Esophagus (tissue), 2 donors: ENCODE data around the gene TMED1. TPM values are rescaled to one million over a fixed set of nuclear protein-coding genes. Genes with fewer than 3 reads are reported as not detected.

ENCODE experiments used
- H3K27ac ChIP-seq, 2 donors: one replicate each; pipeline ENCODE4 v1.5.1; 2013; ENCODE audit warnings: low read depth in 2 of 2, mild to moderate bottlenecking in 2 of 2, inconsistent platforms in 1 of 2, low read length in 1 of 2, moderate library complexity in 1 of 2
- H3K27me3 ChIP-seq, 2 donors: one replicate each; pipeline ENCODE4 v1.6.1; 2013; ENCODE audit warnings: low read length in 2 of 2, control low read depth in 1 of 2, mild to moderate bottlenecking in 1 of 2; ENCODE audit not compliant: insufficient read depth in 2 of 2, control insufficient read depth in 1 of 2
- H3K36me3 ChIP-seq, 2 donors: one replicate each; pipeline ENCODE4 v1.6.1; 2013; ENCODE audit warnings: low read length in 1 of 2; ENCODE audit not compliant: control insufficient read depth in 2 of 2, insufficient read depth in 2 of 2
- H3K4me1 ChIP-seq, 2 donors: one replicate each; pipeline ENCODE4 v1.6.1; 2013; ENCODE audit warnings: low read length in 1 of 2; ENCODE audit not compliant: control insufficient read depth in 2 of 2, insufficient read depth in 2 of 2
- H3K4me3 ChIP-seq, 2 donors: one replicate each; pipeline ENCODE4 v1.5.1; 2013; ENCODE audit warnings: low read length in 2 of 2, mild to moderate bottlenecking in 2 of 2, low read depth in 1 of 2, moderate library complexity in 1 of 2
- H3K9me3 ChIP-seq, 2 donors: one replicate each; pipeline ENCODE4 v1.6.1; 2013; ENCODE audit warnings: mild to moderate bottlenecking in 2 of 2, low read depth in 1 of 2, low read length in 1 of 2, moderate library complexity in 1 of 2; ENCODE audit not compliant: control insufficient read depth in 2 of 2, insufficient read depth in 1 of 2
- WGBS, 2 donors: extraction: QIAGEN DNeasy Blood & Tissue Kit; methylation state at CpG; one replicate each; pipeline ENCODE4 v1.1.7; 2013; 5-methylcytosine and 5-hydroxymethylcytosine counted together
- polyA plus RNA-seq, 2 donors: library from polyadenylated mRNA; stranded (reverse); fragments of 200-250 nt; gene quantifications; one replicate each; pipeline ENCODE4 v1.2.3, GENCODE V29; 2013
- donor health status: healthy with polysubstance abuse.
- donor health status: Bipolar disorder and iron deficiency.

Gene TMED1
- polyA plus RNA-seq, 2 donors, result 9.9 to 20.4 TPM

DNA sequence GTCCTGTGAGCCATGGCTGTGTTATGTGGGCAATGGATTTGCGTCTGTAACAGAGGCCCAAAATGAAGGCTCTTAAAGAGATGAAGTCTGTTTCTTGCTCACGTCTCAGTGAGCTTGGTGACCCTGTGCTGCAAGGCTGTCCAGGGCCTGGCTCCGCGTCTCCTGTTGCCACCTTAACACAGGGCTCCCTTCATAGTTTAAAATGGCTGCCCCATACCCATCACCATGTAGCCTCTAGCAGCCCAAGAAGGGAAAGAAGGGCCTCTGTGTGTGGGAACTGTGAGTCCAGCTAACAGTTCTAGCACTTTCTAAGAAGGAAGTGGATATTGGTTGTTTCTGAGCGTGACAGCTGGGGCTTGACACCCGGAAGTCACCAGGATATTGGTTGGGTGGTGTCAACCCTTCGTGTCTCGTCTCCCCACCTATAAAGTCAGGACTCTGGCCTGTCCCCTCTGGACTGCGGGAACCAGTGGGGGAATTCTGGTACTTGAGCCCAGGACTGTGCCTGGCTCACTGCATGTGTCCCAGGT, 20.9 kb downstream of the TMED1 start:
- 91 to 95% methylated on average over 9 of the region's 9 CpGs for WGBS, 2 donors
- no peak overlapping the region for H3K4me3 ChIP-seq
- H3K36me3 ChIP-seq, result peaks cover 0 to 55% of the 10 kb centered on the region in 2 donors
- H3K9me3 ChIP-seq, result no peaks in the 10 kb centered on the region
- H3K27me3 ChIP-seq, result no peaks in the 10 kb centered on the region
- no peak overlapping the region for H3K27ac ChIP-seq
- H3K4me1 ChIP-seq, result peaks cover 0 to 3% of the 10 kb centered on the region in 2 donors

- Histone ChIP-seq H3K36me3 (peaks cover 3 to 49% of the 10 kb centered on the region in 2 donors), H3K4me1 (peaks cover 2 to 10% of the 10 kb centered on the region in 2 donors), H3K9me3 (no peaks in the 10 kb centered on the region), H3K27ac (no peak overlapping the region), H3K4me3 (no peak overlapping the region), H3K27me3 (no peaks in the 10 kb centered on the region)
- WGBS, 2 donors, result 67 to 72% methylated on average over 9 of the region's 9 CpGs
Measured at GRCh38 chr19:10812902-10813404, 23.1 kb downstream of the TMED1 start.

GRCh38 chr19:10812196-10812595, 23.8 kb downstream of the TMED1 start:
- Histone ChIP-seq H3K9me3 (no peaks in the 10 kb centered on the region), H3K27me3 (no peaks in the 10 kb centered on the region), H3K4me3 (no peak overlapping the region), H3K36me3 (peaks cover 3 to 49% of the 10 kb centered on the region in 2 donors), H3K4me1 (peaks cover 2 to 10% of the 10 kb centered on the region in 2 donors), H3K27ac (no peak overlapping the region)
- WGBS, 2 donors, result 95 to 96% methylated on average over 19 of the region's 19 CpGs

- H3K4me3 ChIP-seq, result no peak overlapping the region
- H3K9me3 ChIP-seq, result no peaks in the 10 kb centered on the region
- H3K27ac ChIP-seq, result no peak overlapping the region
- WGBS, 2 donors, result 89 to 92% methylated on average over 17 of the region's 17 CpGs
- H3K4me1 ChIP-seq, result peaks cover 2 to 10% of the 10 kb centered on the region in 2 donors
- no peaks in the 10 kb centered on the region for H3K27me3 ChIP-seq
- peaks cover 3 to 46% of the 10 kb centered on the region in 2 donors for H3K36me3 ChIP-seq
Measured at GRCh38 chr19:10811391-10812111, 24.5 kb downstream of the TMED1 start.

DNA sequence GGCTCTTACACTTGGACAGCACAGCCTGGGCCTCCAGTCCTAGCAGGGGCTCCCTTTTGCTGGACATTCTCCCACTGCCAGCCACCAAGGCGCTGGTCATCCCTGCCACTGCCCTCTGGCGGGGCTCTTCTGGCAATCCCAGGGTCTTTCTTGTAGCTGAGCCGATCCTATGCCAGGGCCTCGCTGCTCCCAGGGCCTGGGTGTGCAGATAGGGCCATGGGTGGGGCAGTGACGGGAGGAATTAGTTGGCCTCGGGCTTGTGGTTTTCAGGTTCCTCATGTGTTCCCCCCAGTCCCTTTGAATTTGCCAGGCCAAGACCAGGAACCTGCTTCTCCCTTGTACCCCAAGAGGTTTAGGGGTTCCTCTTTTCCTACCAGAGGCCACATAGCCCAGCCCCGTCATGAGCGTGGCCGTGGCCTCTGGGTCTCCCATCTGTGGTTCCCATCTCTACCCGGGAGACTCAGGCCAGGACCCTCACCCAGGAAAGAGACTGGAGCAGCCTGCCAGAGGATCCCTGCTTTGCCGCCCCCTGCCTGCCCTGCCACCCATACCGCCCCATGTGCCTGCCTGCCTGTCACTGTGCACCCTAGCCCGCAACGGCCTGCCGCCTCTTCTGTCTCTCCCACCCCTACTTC, 26.2 kb downstream of the TMED1 start:
- 85 to 86% methylated on average over 15 of the region's 15 CpGs for WGBS, 2 donors
- Histone ChIP-seq H3K27ac (peak overlapping the region; percentile 79 to 88), H3K9me3 (no peaks in the 10 kb centered on the region), H3K36me3 (peaks cover 3 to 46% of the 10 kb centered on the region in 2 donors), H3K27me3 (no peaks in the 10 kb centered on the region), H3K4me3 (no peak overlapping the region), H3K4me1 (peaks cover 2 to 10% of the 10 kb centered on the region in 2 donors)

- no peaks in the 10 kb centered on the region for H3K9me3 ChIP-seq
- peaks cover 2 to 10% of the 10 kb centered on the region in 2 donors for H3K4me1 ChIP-seq
- no peaks in the 10 kb centered on the region for H3K27me3 ChIP-seq
- H3K4me3 ChIP-seq, result no peak overlapping the region
- peaks cover 3 to 48% of the 10 kb centered on the region in 2 donors for H3K36me3 ChIP-seq
- peak overlapping the region; percentile 79 to 88 for H3K27ac ChIP-seq
- WGBS, 2 donors, result 60 to 64% methylated on average over 10 of the region's 10 CpGs
Measured at GRCh38 chr19:10808937-10809649, 26.9 kb downstream of the TMED1 start.

GRCh38 chr19:10805758-10806247, 30.2 kb downstream of the TMED1 start:
- Histone ChIP-seq H3K27ac (no peak overlapping the region), H3K27me3 (no peaks in the 10 kb centered on the region), H3K36me3 (peaks cover 3 to 49% of the 10 kb centered on the region in 2 donors), H3K9me3 (no peaks in the 10 kb centered on the region), H3K4me3 (no peak overlapping the region), H3K4me1 (peaks cover 2 to 10% of the 10 kb centered on the region in 2 donors)
- 89 to 92% methylated on average over 11 of the region's 11 CpGs for WGBS, 2 donors

GRCh38 chr19:10805065-10805757, 30.8 kb downstream of the TMED1 start:
- no peak overlapping the region for H3K4me3 ChIP-seq
- H3K4me1 ChIP-seq, result peaks cover 2 to 10% of the 10 kb centered on the region in 2 donors
- H3K36me3 ChIP-seq, result peaks cover 3 to 43% of the 10 kb centered on the region in 2 donors
- H3K27me3 ChIP-seq, result no peaks in the 10 kb centered on the region
- H3K27ac ChIP-seq, result no peak overlapping the region
- no peaks in the 10 kb centered on the region for H3K9me3 ChIP-seq
- WGBS, 2 donors, result 90 to 95% methylated on average over 11 of the region's 11 CpGs

DNA sequence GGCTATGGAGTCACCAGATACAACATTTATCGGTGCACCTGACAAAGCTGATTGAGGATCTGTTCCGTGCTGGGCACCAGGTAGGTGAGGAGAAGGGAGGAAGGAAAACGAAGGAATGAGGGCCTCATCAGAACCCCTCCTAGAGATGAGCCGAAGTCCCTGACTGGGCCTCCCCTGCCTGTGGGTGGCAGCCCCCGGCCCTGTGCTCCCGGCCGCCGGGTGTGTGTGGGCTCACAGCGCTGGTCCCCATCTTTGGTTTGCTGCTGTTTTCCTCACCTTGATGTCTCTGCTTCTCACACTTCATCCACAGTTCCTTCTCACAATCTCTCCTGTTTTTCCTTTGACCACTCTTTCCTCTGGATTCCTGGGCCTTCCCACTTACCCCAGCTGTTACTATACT, 32.8 kb downstream of the TMED1 start:
- no peaks in the 10 kb centered on the region for H3K4me1 ChIP-seq
- 95 to 98% methylated on average over 8 to 9 of the region's 9 CpGs for WGBS, 2 donors
- H3K27me3 ChIP-seq, result no peaks in the 10 kb centered on the region
- peaks cover 0 to 41% of the 10 kb centered on the region in 2 donors for H3K36me3 ChIP-seq
- H3K4me3 ChIP-seq, result no peak overlapping the region
- no peaks in the 10 kb centered on the region for H3K9me3 ChIP-seq
- no peak overlapping the region for H3K27ac ChIP-seq
